GM18508 (cell line): ENCODE results near the gene ZNF764.
"Not testable (repeated sequence)": the region's sequence is repeated elsewhere in the genome, so short reads cannot be mapped to it uniquely, and the experiment has no call there.

Experiments used
- ATAC-seq: cut with Tn5 transposase; IDR thresholded peaks from one replicate; pipeline ENCODE4 v1.9.1; 2021; ENCODE audit warnings: moderate number of reproducible peaks; ENCODE audit not compliant: insufficient read depth, unreplicated experiment

The ZNF764 gene

DNA sequence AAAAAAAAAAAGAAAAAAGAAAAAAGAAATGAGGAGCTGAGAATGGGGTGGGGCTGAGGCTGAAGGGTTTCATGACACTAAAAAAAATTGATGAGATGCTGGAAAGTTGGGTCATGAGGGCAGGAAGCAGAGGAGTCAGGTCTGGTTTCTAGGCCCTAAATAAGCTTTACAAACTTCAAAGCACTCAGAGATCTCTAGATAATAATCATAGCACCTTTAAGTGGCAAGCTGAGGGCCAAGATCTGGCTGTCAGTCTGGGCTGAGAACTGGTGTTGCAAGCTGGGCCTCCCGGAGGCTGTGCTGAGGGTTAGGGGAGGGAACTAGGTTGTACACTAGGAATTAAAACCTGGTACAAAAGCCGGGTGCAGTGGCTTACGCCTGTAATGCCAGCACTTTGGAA is 6.4 kb downstream of the ZNF764 start:
- no peak for ATAC-seq

DNA sequence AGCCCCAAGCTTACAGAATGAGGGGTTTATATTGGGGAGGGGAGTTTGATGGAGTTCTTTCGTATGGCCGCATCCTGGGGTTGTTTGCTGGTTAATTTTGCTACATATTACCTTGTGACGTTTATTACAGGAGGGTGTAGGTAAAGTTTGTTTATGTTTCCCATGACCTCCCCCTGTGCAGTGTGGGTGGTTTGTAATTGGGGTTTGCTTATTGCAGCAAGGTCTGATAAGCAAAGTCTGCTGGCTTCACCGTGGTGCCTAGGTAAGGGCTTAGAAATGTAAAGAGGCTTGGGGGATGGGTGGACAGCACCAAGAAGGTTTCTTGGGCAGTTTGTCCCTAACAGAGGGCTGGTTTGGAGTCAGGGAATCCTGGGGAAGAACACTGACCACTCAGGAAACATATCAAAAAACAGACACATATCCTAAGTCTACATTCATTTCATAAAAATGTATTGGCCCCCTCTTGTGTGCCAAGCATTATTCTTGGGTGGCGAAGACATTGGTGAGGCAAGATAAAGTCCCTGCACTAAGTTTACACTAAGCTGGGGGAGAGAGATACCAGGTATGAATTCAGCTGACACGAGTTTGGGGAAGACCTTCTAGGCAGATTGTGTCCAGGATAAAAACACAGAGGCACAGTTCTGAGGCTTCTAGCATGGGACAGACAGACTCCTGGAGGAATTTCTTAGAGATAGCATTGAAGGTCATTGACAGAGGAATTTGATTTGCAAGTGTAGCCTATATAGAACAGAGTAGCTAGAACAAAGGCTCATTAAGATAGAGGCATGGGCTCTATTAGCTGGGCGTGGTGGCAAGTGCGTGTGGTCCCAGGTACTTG is 9.5 kb downstream of the ZNF764 start:
- ATAC-seq: no peak

DNA sequence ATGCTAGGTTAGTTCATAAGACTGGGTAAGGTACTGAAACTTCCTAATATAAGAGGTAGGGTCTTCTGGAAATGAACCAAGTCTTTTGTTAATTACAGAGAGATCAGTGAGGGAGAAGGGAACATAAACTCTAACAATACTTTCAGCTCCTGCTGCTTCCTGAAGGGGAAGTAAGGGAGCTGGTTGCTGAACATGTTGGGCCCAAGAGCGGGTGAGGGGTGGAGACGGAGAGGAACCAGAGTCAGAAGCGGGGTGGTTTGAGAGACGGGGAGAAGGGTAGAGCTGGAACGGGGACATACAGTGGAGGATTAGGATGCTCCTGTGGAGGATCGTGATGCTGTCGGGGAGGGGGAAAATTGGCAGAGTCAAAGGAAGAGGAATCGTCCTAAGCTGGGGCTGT is 12.1 kb downstream of the ZNF764 start:
- no peak for ATAC-seq

DNA sequence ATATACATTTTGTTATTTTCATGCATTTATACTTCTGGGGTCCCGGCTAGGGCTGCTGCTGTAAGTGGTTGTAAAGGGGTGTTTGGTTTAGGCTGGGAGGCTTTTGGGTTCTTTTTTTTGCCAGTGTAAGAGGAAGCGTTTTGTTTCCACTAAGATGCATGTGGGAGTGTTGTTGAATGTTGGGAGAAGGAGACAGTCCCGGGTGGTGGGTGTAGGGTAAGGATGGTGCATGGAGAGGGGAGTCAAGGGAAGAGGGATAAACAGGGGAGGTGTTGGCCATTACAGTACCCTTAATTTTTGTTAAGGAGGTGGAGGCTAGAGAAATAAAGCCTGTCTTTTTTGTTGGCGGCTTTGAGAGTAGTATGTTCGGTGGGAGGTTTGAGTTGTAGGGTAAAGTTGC is 15.1 kb downstream of the ZNF764 start:
- ATAC-seq: no peak

DNA sequence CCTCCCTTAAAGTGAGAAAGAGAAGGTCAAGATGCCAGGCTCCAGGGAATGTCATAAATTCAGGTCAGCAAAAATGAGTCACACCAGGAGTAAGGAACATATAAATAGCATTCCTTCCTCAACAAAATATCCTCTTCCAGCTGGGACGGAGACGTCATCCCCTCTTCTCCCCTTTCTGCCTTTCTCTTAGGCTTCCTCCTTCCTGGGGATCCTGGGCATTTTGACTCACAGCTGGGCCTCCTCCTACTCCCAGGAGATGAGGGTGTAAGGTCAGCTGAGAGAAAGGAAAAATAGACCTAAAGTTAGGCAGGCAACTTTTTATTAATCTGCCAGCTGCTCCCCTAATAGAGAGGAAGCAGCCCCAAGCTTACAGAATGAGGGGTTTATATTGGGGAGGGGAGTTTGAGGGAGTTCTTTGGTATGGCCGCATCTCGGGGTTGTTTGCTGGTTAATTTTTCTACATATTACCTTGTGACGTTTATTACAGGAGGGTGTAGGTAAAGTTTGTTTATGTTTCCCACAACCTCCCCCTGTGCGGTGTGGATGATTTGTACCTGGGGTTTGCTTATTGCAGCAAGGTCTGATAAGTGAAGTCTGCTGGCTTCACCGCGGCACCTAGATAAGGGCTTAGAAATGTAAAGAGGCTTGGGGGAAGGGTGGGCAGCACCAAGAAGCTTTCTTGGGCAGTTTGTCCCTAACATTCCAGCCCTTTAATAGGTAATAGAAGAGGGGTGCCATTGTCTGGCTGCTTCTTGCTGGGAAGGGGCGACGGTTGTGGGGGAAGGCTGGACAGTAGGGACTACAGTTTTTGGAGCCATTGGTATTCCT is 16.5 kb downstream of the ZNF764 start:
- ATAC-seq: no peak

DNA sequence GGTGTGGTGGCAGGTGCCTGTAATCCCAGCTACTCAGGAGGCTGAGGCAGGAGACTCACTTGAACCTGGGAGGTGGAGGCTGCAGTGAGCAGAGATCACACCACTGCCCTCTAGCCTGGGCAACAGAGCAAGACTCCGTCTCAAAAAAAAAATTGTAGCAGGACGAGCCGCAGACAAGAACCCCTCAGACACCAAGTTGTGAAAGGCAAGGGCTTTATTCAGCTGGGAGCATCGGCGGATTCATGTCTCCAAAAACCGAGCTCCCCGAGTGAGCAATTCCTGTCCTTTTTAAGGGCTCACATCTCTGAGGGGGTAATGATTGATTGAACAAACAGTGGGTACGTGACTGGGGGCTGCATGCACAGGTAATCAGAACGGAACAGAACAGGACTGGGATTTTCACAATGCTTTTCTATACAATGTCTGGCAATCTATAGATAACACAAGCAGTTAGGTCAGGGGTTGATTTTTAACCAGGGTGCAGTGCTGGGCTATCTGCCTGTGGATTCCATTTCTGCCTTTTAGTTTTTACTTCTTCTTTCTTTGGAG is 17.2 kb downstream of the ZNF764 start:
- not testable (repeated sequence) for ATAC-seq

DNA sequence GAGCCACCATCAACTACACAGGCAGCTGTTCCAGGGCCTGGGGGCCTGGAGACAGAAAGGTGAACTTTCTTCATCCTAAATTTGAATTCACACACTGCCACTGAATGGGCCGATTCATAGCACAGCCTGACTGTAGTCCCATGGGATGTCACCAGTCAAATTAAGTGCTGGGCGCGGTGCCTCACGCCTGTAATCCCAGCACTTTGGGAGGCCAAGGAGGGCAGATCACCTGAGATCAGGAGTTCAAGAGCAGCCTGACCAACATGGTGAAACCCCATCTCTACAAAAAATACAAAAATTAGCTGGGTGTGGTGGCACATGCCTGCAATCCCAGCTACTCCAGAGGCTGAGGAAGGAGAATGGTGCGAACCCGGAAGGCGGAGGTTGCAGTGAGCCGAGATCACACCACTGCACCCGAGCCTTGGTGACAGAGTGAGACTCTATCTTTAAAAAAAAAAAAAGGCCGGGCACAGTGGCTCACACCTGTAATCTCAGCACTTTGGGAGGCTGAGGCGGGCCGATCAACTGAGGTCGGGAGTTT is 18.1 kb downstream of the ZNF764 start:
- not testable (repeated sequence) for ATAC-seq

DNA sequence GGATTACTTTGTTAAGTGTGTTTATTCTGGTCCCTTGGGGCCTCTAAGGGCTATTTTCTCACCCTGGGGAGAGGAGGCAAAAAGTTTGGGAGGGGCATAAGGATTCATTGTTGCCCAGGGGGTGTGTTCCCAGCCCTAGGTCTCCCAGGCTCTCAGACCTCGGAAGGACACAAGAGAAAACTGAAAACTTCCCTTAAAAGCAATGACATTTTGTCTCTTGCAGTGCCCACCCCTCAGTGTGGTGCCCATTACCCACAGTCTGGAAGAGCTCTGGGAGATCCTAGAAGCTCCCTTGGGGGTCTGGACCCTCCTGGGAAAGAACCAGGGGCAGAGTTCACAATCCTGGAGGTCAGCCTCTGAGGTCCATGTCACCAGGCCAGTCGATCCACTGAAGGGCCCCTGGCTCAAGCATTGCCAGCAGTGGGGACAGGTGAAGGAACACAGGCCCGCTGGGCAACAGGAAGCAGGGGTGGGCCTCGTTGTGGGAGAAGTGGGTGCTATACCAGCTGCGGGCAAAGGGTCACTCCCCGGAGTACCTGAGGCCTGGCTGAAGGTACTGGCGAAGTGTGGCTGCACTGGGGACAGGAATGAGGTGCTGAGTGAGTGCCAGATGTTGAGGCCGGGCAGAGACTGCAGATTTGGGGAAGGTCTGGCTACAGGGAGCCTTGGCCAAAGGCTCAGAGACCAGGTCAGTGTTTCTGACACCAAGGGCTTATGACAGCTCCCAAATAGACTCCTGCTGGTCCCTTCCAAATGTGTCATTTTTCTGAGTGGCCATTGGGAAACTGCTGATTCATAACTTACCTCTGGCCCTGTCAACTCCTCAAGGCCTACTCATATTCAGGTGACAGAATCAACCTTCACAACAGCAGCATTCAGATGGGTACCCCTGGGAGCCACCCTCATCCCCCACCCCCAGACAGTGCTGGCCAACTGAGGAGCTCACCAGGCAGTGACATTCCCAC is 18.9 kb downstream of the ZNF764 start:
- ATAC-seq: no peak

DNA sequence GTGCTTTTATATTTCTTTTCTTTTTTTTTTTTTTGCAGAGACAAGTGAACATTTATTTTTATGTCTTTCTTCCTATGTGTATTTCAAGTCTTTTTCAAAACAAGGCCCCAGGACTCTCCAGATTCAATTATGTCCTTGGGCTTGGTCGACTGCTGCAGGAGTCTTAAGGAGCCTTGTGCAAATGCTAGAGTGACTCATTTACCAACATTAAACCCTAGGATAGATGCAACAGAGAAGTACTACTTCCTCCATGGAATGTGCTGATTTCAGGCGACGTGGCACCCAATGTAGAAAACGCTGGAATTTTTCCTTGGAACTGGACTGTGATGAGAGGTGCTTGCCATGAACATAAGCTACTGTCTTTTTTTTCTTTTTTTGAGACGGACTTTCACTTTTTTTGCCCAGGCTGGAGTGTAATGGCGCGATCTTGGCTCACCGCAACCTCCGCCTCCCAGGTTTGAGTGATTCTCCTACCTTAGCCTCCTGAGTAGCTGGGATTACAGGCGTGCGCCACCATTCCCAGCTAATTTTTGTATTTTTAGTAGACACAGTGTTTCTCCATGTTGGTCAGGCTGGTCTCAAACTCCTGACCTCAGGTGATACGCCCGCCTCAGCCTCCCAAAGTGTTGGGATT is 21.7 kb downstream of the ZNF764 start:
- not testable (repeated sequence) for ATAC-seq

DNA sequence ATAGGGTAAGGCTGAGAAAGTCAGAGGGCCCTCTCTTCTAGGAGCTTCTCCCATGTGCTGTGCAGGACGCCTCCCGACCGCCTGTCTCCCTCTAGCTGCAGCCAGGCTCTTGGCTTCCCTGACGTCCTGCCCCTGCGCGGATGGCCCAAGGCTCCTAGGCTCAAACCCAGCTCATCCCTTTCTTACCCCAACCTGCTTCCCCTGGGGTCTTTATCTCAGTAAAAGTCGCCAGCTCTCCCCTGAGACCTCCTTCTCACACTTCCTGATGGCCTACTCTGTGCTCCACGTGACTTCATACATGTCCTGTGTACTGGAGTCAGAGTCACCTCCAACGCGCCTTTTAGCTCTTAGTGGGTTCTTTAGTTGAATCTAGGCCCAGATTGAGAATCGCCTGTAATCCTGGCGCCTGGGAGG is 22.4 kb downstream of the ZNF764 start:
- ATAC-seq: no peak

DNA sequence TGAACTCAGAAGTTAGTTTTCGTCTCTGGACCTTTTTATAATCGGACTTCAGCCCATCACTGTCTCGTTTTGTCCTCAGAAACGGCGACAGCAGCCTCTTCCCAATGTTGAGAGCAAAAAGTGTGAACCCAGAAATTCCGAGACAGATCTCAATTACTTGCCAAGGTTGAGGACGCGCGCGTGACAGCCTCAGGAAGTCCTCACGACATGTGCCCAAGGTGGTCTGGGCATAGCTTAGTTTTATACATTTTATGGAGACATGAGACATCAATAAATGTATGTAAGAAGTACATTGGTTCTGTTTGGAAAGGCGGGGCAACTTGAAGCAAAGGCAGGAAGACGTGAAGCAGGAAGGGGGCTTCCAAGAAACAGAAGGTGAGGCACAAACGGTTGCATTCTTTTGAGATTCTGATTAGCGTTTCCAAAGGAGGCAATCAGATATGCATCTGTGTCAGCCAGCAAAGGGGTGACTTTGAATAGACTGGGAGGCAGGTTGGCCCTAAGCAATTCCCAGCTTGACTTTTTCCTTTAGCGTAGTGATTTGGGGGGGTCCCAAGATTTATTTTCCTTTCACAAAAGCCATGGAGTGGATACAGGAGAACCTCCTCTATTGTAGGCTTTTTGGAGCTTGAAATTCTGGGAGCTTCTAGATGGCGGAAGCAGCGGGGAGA is 22.9 kb downstream of the ZNF764 start:
- no peak for ATAC-seq

DNA sequence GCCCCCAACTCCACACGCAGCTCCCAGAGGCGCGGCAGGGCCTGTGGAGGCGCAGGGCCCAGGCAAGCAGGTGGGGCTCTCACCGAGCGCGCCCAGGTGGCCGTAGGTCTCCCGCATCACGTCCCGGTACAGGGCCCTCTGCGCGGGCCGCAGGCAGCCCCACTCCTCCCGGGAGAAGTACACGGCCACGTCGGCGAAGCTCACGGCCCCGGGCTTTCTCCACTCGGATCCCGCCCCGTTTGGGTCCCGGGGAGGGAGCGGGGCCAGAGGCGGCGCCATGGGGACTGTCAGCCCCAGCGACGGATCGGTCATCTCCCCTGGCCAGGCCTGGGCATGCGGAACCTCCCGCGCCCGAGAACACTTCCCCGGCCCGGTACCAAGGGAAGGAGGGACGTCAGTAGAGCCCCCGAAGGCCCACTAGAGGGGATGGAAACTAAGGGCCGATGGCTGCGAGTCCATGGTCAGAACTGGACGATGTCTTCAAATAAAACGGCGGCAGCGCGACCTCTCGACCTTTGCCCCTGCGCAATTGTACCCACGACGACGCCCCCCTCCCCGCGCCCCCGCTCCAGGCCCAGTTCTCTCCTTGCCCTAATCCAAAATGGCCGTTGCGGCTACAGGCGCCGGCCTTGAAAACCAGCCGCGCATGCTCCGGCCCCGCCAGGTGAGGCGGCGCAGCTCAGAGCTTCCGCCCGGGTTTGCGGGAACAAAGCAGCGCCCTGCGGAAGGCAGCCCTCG is 23.6 kb downstream of the ZNF764 start, which contains the start of gene ZNF747:
ZNF747 (minus strand) TSS at position 491 of the 738 bp plus-strand sequence; CDS start at position 312, 179 bp downstream.
- ATAC-seq: no peak

DNA sequence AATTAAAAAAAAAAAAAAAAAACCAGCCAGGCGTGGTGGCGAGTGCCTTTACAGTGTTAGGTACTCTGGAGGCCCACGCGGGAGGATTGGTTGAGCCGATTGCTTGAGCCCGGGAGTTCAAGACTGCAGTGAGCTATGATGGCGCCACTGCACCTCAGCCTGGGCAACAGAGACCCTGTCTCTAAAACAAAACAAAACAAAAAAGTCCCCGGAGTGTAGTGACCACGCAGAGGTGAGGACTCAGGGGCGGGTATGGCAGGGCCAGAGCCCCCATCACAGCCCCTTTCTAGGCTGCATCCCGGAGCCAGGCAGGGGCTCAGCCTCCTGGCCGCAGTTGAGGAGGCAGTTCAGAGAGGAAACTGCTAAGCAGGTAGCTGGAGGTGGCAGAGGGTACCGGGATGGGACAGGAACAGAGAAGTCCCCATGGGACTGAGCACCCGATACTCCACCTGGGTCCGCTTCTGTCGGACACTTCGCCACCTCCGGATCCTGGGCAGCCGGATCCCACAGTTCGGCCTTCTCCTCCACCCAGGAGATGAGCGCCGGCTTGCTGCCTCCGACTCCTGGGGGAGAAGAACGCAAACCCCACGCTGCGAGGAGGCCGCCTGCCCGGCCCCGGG is 24.3 kb downstream of the ZNF764 start:
- no peak for ATAC-seq

DNA sequence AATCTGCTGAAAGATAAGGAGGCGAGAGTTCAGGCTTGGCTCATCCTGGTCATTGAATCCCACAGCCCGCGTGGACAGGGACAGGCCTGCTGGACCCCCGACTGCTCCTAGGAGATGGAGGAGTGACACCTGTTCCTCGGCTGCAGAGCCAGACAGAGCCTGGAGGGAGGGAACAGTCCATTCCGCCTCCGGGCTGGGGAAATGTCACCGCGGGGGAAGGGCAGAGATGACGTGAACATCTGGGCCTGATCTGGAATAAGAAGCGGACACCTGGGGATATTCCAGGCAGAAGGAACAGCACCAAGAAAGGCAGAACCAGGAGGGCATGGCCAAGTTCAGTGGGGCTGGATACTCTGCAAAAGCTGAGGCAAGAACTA is 25.0 kb downstream of the ZNF764 start:
- ATAC-seq: no peak

DNA sequence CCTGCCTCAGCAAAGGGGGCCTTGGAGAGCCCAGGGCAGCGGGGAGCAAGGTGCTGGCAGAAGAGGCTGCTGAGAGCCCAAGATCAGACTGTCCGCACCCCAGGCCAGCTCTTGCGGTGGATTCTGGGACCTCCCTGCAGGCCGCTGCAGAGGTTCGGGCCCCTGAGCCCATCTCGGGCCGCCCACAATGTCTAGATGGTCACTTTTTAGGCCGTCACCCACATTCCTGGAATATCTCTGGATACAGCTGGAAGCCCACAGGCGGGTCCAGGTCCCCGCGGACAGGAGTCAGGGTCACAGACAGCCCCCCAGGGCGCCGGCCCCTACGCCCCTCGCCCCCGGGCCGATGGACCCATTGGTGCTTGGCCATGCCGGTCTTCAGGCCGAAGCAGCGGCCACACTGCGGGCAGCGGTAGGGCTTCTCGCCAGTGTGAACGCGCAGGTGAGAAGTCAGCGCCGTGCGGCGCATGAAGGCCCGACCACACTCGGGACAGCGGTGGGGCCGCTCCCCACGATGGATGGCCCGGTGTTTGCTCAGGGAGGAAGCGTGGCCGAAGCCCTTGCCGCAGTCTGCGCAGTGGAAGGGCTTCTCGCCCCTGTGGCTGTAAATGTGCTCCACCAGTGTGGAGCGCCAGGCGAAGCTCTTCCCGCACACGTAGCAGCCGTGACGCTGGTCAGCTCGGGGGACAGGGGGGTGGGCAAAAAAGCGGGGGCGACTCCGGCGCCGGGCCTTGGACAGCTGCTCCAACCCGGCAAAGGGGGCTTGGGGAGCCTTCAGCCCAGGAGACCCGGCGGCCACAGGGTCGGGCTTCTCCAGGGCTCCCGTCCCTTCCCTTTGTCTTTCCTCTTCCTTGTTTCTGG is 25.7 kb downstream of the ZNF764 start:
- no peak for ATAC-seq

DNA sequence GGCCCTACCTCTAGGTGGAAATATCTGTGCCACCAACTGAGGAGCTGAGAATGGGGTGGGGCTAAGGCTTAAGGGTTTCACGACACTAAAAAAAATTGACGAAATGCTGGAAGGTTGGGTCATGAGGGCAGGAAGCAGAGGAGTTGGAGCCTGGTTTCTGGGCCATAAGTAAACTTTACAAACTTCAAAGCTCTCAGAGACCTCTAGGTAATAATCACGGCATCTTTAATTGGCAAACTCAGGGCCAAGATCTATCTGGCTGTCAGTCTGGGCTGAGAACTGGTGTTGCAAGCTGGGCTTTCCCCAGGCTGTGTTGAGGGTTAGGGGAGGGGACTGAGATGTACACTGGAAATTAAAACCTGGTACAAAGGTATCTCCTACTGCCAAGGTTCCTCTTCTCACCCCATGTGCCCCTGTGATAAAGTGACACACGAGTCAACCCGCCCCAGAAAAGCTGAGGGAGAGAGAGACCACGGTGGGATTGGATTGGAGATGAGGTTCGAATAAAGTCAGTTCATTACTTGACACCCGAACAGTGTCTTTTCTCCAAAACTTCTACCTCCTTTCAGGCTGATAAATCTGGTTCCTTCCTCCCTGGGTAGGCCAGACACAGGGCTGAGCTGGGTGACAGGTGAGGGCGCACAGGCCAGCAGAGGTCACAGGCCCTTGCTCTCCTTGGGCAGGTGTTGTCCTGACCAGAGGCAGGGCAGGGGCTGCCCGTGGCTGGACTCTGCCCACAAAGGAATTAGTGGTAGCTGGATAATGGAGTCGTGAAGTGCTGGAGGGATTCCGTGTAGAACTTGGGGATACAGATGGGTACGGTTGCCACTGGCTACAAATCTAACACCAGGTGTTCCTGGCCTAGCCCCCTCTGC is 27.8 kb downstream of the ZNF764 start:
- ATAC-seq: no peak
